Osteoblast (primary cell): ENCODE data around the gene CFAP74. TPM values are rescaled to one million over a fixed set of nuclear protein-coding genes. Genes with fewer than 3 reads are reported as not detected.
A peak's percentile ranks its signal among the peaks of the same experiment; 100 is the strongest.

Source experiments
- DNase-seq: peaks from one replicate; pipeline ENCODE4 v3.0.0; 2011; ENCODE audit warnings: low spot score, mixed read lengths; ENCODE audit not compliant: insufficient read length; ENCODE audit errors: missing footprints
- H2AFZ ChIP-seq: 2 replicates; pipeline ENCODE4 v1.6.0; 2011; ENCODE audit warnings: mild to moderate bottlenecking, low read length
- H3K27ac ChIP-seq: 2 replicates; pipeline ENCODE4 v1.5.1; 2011; ENCODE audit warnings: mild to moderate bottlenecking, low read depth, low read length, moderate library complexity
- H3K27me3 ChIP-seq: 2 replicates; pipeline ENCODE4 v1.6.0; 2012; ENCODE audit warnings: mild to moderate bottlenecking, control low read depth, inconsistent platforms, low read length, moderate library complexity; ENCODE audit not compliant: insufficient read depth
- H3K36me3 ChIP-seq: 2 replicates; pipeline ENCODE4 v1.5.1; 2011; ENCODE audit warnings: mild to moderate bottlenecking, low read length, control low read depth, moderate library complexity; ENCODE audit not compliant: insufficient read depth
- H3K4me1 ChIP-seq: 2 replicates; pipeline ENCODE4 v1.5.1; 2011; ENCODE audit warnings: mild to moderate bottlenecking, low read length, control low read depth, moderate library complexity; ENCODE audit not compliant: insufficient read depth
- H3K4me2 ChIP-seq: 2 replicates; pipeline ENCODE4 v1.6.0; 2011; ENCODE audit warnings: mild to moderate bottlenecking, low read length; ENCODE audit not compliant: insufficient read depth
- H3K4me3 ChIP-seq: fragments of 200-600 bp; sonication (generic); 3 replicates; pipeline ENCODE4 v1.5.1; 2012; ENCODE audit warnings: mild to moderate bottlenecking, low read length, inconsistent platforms; ENCODE audit not compliant: insufficient read depth
- H3K79me2 ChIP-seq: 2 replicates; pipeline ENCODE4 v1.6.0; 2012; ENCODE audit warnings: mild to moderate bottlenecking, low read length, control low read depth, inconsistent platforms; ENCODE audit not compliant: insufficient read depth
- H3K9me3 ChIP-seq: 2 replicates; pipeline ENCODE4 v1.5.1; 2011; ENCODE audit warnings: low read depth, low read length, control low read depth
- H4K20me1 ChIP-seq: 2 replicates; pipeline ENCODE4 v1.6.0; 2012; ENCODE audit warnings: mild to moderate bottlenecking, low read length, control low read depth; ENCODE audit not compliant: insufficient read depth
- total RNA-seq: library from RNA; depleted of rRNA; stranded (reverse); fragments of >200 nt; gene quantifications from 2 replicates; pipeline ENCODE4 v1.2.3, GENCODE V29; 2012
- TF ChIP-seq, protein P1 (sequence below): IDR thresholded peaks from 2 replicates; pipeline ENCODE4 v1.5.1; 2011; ENCODE audit warnings: mild to moderate bottlenecking, low read depth, low read length, moderate library complexity; ENCODE audit errors: extremely low read depth

The CFAP74 gene
- total RNA-seq, 1 donor = not detected

GRCh38 chr1:1947493-1947892 lies 56.1 kb downstream of the CFAP74 start:
- DNase-seq = no peak
- TF ChIP-seq, protein P1, sequence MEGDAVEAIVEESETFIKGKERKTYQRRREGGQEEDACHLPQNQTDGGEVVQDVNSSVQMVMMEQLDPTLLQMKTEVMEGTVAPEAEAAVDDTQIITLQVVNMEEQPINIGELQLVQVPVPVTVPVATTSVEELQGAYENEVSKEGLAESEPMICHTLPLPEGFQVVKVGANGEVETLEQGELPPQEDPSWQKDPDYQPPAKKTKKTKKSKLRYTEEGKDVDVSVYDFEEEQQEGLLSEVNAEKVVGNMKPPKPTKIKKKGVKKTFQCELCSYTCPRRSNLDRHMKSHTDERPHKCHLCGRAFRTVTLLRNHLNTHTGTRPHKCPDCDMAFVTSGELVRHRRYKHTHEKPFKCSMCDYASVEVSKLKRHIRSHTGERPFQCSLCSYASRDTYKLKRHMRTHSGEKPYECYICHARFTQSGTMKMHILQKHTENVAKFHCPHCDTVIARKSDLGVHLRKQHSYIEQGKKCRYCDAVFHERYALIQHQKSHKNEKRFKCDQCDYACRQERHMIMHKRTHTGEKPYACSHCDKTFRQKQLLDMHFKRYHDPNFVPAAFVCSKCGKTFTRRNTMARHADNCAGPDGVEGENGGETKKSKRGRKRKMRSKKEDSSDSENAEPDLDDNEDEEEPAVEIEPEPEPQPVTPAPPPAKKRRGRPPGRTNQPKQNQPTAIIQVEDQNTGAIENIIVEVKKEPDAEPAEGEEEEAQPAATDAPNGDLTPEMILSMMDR = no peak
- Histone ChIP-seq H3K27me3 (peaks cover 11% of the 10 kb centered on the region), H3K36me3 (no peaks in the 10 kb centered on the region), H3K79me2 (no peaks in the 10 kb centered on the region), H2AFZ (no peak overlapping the region), H4K20me1 (no peaks in the 10 kb centered on the region), H3K27ac (no peak overlapping the region), H3K9me3 (no peaks in the 10 kb centered on the region), H3K4me3 (no peak overlapping the region), H3K4me2 (no peak overlapping the region), H3K4me1 (no peaks in the 10 kb centered on the region)

GRCh38 chr1:1946540-1946939 lies 57.0 kb downstream of the CFAP74 start:
- Histone ChIP-seq H3K27ac (no peak overlapping the region), H3K9me3 (no peaks in the 10 kb centered on the region), H3K36me3 (no peaks in the 10 kb centered on the region), H3K4me1 (no peaks in the 10 kb centered on the region), H3K79me2 (no peaks in the 10 kb centered on the region), H3K4me3 (no peak overlapping the region), H4K20me1 (no peaks in the 10 kb centered on the region), H3K27me3 (peaks cover 8% of the 10 kb centered on the region), H3K4me2 (no peak overlapping the region), H2AFZ (no peak overlapping the region)
- TF ChIP-seq, protein P1 = no peak
- no peak for DNase-seq

DNA sequence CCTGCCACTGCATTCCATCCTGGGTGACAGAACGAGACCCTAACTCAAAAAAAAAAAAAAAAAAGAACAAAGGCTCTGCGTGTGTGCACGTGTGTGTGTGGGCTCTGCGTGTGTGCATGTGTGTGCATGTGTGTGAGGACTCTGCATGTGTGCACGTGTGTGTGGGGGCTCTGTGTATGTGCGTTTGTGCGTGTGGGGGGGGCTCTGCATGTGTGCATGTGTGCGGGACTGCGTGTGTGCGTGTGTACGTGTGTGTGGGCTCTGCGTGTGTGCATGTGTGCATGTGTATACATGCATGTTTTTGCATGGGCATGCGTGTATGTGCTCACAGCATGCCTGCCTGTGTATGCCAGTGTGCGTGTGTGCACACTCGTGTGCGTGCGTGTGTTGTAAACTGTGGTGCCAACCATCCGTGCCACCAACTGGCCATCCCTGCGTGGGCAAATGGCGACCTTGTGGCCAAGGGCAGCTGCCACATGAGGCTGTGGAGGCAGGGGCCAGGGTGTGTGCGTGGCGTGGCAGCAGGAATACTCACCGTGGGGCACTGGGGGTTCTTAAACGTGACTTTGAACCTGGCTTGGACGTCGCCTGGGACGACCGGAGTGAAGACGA lies 57.7 kb downstream of the CFAP74 start:
- Histone ChIP-seq H3K4me3 (no peak overlapping the region), H3K4me2 (no peak overlapping the region), H4K20me1 (no peaks in the 10 kb centered on the region), H3K27me3 (peaks cover 7% of the 10 kb centered on the region), H3K9me3 (no peaks in the 10 kb centered on the region), H3K79me2 (no peaks in the 10 kb centered on the region), H2AFZ (no peak overlapping the region), H3K36me3 (no peaks in the 10 kb centered on the region), H3K27ac (no peak overlapping the region), H3K4me1 (no peaks in the 10 kb centered on the region)
- TF ChIP-seq, protein P1 = no peak
- DNase-seq = no peak

DNA sequence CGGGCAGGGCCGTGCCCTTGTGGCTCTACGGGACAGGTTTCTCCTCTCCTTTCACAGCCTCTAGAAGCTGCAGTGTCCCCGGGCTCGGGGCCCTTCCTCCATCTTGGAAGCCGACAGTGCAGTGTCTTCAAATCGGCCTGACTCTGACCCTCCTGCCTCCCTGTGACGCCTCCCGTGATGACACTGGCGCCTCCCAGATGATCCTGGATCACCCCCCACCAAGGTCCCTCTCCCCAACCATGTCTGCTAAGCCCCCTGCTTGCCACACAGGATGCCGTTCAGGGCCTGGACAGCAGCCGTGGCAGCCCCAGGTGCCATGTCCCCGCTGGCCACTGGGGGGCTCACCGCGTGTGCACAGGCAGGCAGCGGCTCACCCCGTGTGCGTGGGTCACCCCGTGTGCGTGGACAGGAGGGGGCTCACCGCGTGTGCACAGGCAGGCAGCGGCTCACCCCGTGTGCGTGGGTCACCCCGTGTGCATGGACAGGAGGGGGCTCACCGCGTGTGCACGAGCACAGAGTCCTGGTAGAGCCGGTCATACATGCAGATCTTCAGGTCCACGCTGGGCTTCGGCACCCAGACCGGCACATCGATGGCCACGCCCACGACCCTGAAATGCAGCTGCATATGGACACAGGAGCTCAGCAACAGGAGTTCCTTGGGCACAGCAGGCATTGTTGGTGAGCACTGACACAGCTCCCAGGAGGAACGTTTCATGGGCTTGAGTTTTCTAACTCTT lies 59.6 kb downstream of the CFAP74 start:
- peak overlapping the region; percentile 51 for H2AFZ ChIP-seq
- H3K4me3 ChIP-seq = no peak overlapping the region
- H3K36me3 ChIP-seq = no peaks in the 10 kb centered on the region
- H3K4me2 ChIP-seq = peak overlapping the region; percentile 58
- H3K9me3 ChIP-seq = no peaks in the 10 kb centered on the region
- peaks cover 2% of the 10 kb centered on the region for H3K27me3 ChIP-seq
- H3K4me1 ChIP-seq = no peaks in the 10 kb centered on the region
- peak; percentile 97 for DNase-seq
- H4K20me1 ChIP-seq = no peaks in the 10 kb centered on the region
- TF ChIP-seq, protein P1 = peak; percentile 63
- no peaks in the 10 kb centered on the region for H3K79me2 ChIP-seq
- H3K27ac ChIP-seq = no peak overlapping the region
